ENCODE data around the gene KIF4A. TPM values are rescaled to one million over a fixed set of nuclear protein-coding genes. Genes with fewer than 3 reads are reported as not detected.

Gene KIF4A
- total RNA-seq, 2 donors from 2014 or later, result 17.2 to 29.8 TPM

GRCh38 chrX:70461026-70461425 lies 171.1 kb downstream of the KIF4A start:
- Mint-ChIP-seq H3K4me1 (ENCODE audit: low read depth in 2 of 2) (peaks cover 9 to 15% of the 10 kb centered on the region in 2 donors), H3K36me3 (no peaks in the 10 kb centered on the region), H3K4me3 (no peak overlapping the region), H3K9me3 (no peaks in the 10 kb centered on the region), H3K27me3 (peaks cover 0 to 3% of the 10 kb centered on the region in 2 donors), H3K27ac (no peak overlapping the region)
- DNase-seq (ENCODE audit: low spot score) (no peak), ATAC-seq (no peak)

GRCh38 chrX:70464051-70464450 lies 174.1 kb downstream of the KIF4A start:
- H3K36me3 Mint-ChIP-seq, result no peaks in the 10 kb centered on the region
- DNase-seq (ENCODE audit: low spot score) (no peak), ATAC-seq (no peak)
- H3K4me1 Mint-ChIP-seq (ENCODE audit: low read depth in 2 of 2), result peaks cover 2 to 4% of the 10 kb centered on the region in 2 donors
- H3K4me3 Mint-ChIP-seq, result no peak overlapping the region
- H3K9me3 Mint-ChIP-seq, result no peaks in the 10 kb centered on the region
- no peaks in the 10 kb centered on the region for H3K27me3 Mint-ChIP-seq
- no peak overlapping the region for H3K27ac Mint-ChIP-seq

GRCh38 chrX:70466968-70467367 lies 177.1 kb downstream of the KIF4A start:
- Mint-ChIP-seq H3K4me1 (ENCODE audit: low read depth in 2 of 2) (peaks cover 10 to 16% of the 10 kb centered on the region in 2 donors), H3K9me3 (no peaks in the 10 kb centered on the region), H3K4me3 (no peak overlapping the region), H3K27ac (no peak overlapping the region), H3K36me3 (no peaks in the 10 kb centered on the region), H3K27me3 (no peaks in the 10 kb centered on the region)
- ATAC-seq (no peak), DNase-seq (ENCODE audit: low spot score) (no peak)

GRCh38 chrX:70468709-70469108 lies 178.8 kb downstream of the KIF4A start:
- Mint-ChIP-seq H3K27ac (no peak overlapping the region), H3K9me3 (no peaks in the 10 kb centered on the region), H3K27me3 (no peaks in the 10 kb centered on the region), H3K4me3 (no peak overlapping the region), H3K36me3 (no peaks in the 10 kb centered on the region), H3K4me1 (ENCODE audit: low read depth in 2 of 2) (peaks cover 10 to 16% of the 10 kb centered on the region in 2 donors)
- DNase-seq (ENCODE audit: low spot score), result no peak
- ATAC-seq, result no peak

Other genes with a start within 250 kb of the KIF4A start
- gene AWAT2, start 240.2 kb upstream of the KIF4A start, total RNA-seq, result not detected
- gene OTUD6A, start 227.6 kb upstream of the KIF4A start, total RNA-seq, result not detected
- gene IGBP1, start 156.7 kb upstream of the KIF4A start, total RNA-seq, result 10 to 100 TPM; 26.2 to 30.5 TPM
- gene DGAT2L6, start 112.6 kb upstream of the KIF4A start, total RNA-seq, result not detected
- gene AWAT1, start 55.4 kb upstream of the KIF4A start, total RNA-seq, result not detected
- under 1 TPM; 0.36 to 0.40 TPM for gene P2RY4, start 29.9 kb upstream of the KIF4A start, total RNA-seq
- gene ARR3, start 21.8 kb upstream of the KIF4A start, total RNA-seq, result not detected
- gene RAB41, start 7.9 kb upstream of the KIF4A start, total RNA-seq, result not detected
- 10 to 100 TPM; 27.9 to 28.3 TPM for gene PDZD11, start 177 bp upstream of the KIF4A start, total RNA-seq
- gene GDPD2, start 133.2 kb downstream of the KIF4A start, total RNA-seq, result under 1 TPM; 0.17 to 0.81 TPM
- gene DLG3, start 154.7 kb downstream of the KIF4A start, total RNA-seq, result 10 to 100 TPM in 1 of 2 donors, 1 to 10 TPM in 1; 9.5 to 13.2 TPM